Keratinocyte (primary cell): ENCODE measurements around the gene SDK1.

Source experiments
- CTCF ChIP-seq, 3 experiments: IDR thresholded peaks in 1 of 3; conservative IDR thresholded peaks in 1 of 3; optimal IDR thresholded peaks in 1 of 3; 2 replicates in 2 of 3; 3 replicates in 1 of 3; pipeline versions ENCODE3 to v1.5.1; 2011; ENCODE audit warnings: low read length in 3 of 3, mild to moderate bottlenecking in 3 of 3, moderate library complexity in 2 of 3, control low read depth in 1 of 3, inconsistent platforms in 1 of 3; ENCODE audit not compliant: insufficient read depth in 2 of 3; ENCODE audit errors: extremely low read depth in 1 of 3
- EZH2 ChIP-seq: IDR thresholded peaks from one replicate; pipeline ENCODE4 v1.6.1; 2012; ENCODE audit warnings: inconsistent platforms, mild to moderate bottlenecking, low read length, moderate library complexity

DNA sequence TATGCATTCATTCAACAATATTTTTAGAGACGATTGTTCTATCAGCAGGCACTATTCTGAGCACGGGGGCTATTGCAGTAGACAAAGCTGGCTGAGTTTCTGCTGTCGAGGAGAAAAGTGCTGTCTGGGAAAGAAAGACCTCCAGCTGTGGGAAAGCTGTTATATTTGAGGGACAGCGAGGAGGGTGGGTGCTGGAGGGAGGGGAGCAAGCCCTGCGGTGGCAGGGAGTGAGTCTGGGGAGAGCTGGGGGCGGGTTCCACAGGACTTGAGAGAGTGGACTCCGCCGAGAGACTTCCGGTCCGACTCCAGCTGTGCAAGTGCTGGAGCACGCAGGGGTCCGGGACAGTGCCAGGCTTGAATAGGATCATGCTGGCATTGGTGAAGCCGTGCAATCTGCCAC is 778.9 kb downstream of the SDK1 start:
- TF ChIP-seq CTCF (optimal IDR thresholded peaks at IDR 0.05 in 1 of 3, IDR thresholded peaks at IDR 0.05 in 1 of 3, conservative IDR thresholded peaks at IDR 0.05 in 1 of 3; ENCODE audit: extremely low read depth in 1 of 3, insufficient read depth in 2 of 3, low read length in 3 of 3), result no peak
- no peak for TF ChIP-seq EZH2
